ENCODE measurements around the gene CILP.

- no peak for TF ChIP-seq CTCF (IDR thresholded peaks at IDR 0.05; ENCODE audit: low read depth, low read length)
- no peak for TF ChIP-seq EZH2phosphoT487 (IDR thresholded peaks at IDR 0.05; ENCODE audit: low read depth)
Observed at GRCh38 chr15:65198571-65198970, 12.7 kb downstream of the CILP start.

Measured in OCI-LY3 (cell line).